Stomach smooth muscle (tissue), 2 donors: ENCODE measurements around the gene ADRA2A.

ENCODE experiments used
- H3K27ac ChIP-seq: one replicate; pipeline ENCODE4 v1.7.0; 2013; ENCODE audit warnings: mild to moderate bottlenecking, low read length, inconsistent platforms
- H3K27me3 ChIP-seq, 2 donors: one replicate each; pipeline ENCODE4 v1.7.0; 2013; ENCODE audit warnings: low read length in 2 of 2; ENCODE audit not compliant: insufficient read depth in 2 of 2, control insufficient read depth in 1 of 2
- H3K36me3 ChIP-seq, 2 donors: one replicate each; pipeline ENCODE4 v1.7.0; 2013; ENCODE audit warnings: low read length in 2 of 2; ENCODE audit not compliant: control insufficient read depth in 2 of 2, insufficient read depth in 2 of 2
- H3K4me1 ChIP-seq: one replicate; pipeline ENCODE4 v1.7.0; 2013; ENCODE audit warnings: low read length; ENCODE audit not compliant: control insufficient read depth, insufficient read depth
- H3K4me3 ChIP-seq, 2 donors: one replicate each; pipeline ENCODE4 v1.7.0; 2013; ENCODE audit warnings: low read length in 2 of 2
- H3K9ac ChIP-seq, 2 donors: one replicate each; pipeline ENCODE4 v1.7.0; 2013; ENCODE audit warnings: low read length in 2 of 2, mild to moderate bottlenecking in 1 of 2
- H3K9me3 ChIP-seq, 2 donors: one replicate each; pipeline ENCODE4 v1.7.0; 2013; ENCODE audit warnings: low read length in 2 of 2; ENCODE audit not compliant: control insufficient read depth in 2 of 2
- donor health status: healthy.
- donor health status: Pancreatic carcinoma.

Gene ADRA2A

GRCh38 chr10:111109501-111110242 lies 32.8 kb downstream of the ADRA2A start:
- H3K9me3 ChIP-seq: no peaks in the 10 kb centered on the region
- no peak overlapping the region for H3K9ac ChIP-seq
- no peaks in the 10 kb centered on the region for H3K4me1 ChIP-seq
- no peak overlapping the region for H3K27ac ChIP-seq
- H3K4me3 ChIP-seq: no peak overlapping the region
- H3K27me3 ChIP-seq: no peaks in the 10 kb centered on the region
- H3K36me3 ChIP-seq: no peaks in the 10 kb centered on the region

- no peaks in the 10 kb centered on the region for H3K36me3 ChIP-seq
- H3K9me3 ChIP-seq: no peaks in the 10 kb centered on the region
- no peak overlapping the region for H3K27ac ChIP-seq
- H3K9ac ChIP-seq: no peak overlapping the region
- H3K4me3 ChIP-seq: no peak overlapping the region
- no peaks in the 10 kb centered on the region for H3K4me1 ChIP-seq
- no peaks in the 10 kb centered on the region for H3K27me3 ChIP-seq
These were observed 33.9 kb downstream of the ADRA2A start for GRCh38 chr10:111110771-111111170.

GRCh38 chr10:111112333-111112732 lies 35.5 kb downstream of the ADRA2A start:
- Histone ChIP-seq H3K9me3 (no peaks in the 10 kb centered on the region), H3K9ac (no peak overlapping the region), H3K4me1 (no peaks in the 10 kb centered on the region), H3K4me3 (no peak overlapping the region), H3K36me3 (no peaks in the 10 kb centered on the region), H3K27me3 (no peaks in the 10 kb centered on the region), H3K27ac (no peak overlapping the region)

GRCh38 chr10:111113238-111113960 lies 36.6 kb downstream of the ADRA2A start:
- no peak overlapping the region for H3K27ac ChIP-seq
- H3K9ac ChIP-seq: no peak overlapping the region
- H3K4me1 ChIP-seq: no peaks in the 10 kb centered on the region
- no peaks in the 10 kb centered on the region for H3K36me3 ChIP-seq
- no peak overlapping the region for H3K4me3 ChIP-seq
- no peaks in the 10 kb centered on the region for H3K27me3 ChIP-seq
- H3K9me3 ChIP-seq: no peaks in the 10 kb centered on the region

- Histone ChIP-seq H3K36me3 (no peaks in the 10 kb centered on the region), H3K9me3 (no peaks in the 10 kb centered on the region), H3K27ac (no peak overlapping the region), H3K27me3 (no peaks in the 10 kb centered on the region), H3K4me1 (no peaks in the 10 kb centered on the region), H3K9ac (no peak overlapping the region), H3K4me3 (no peak overlapping the region)
These were observed 37.3 kb downstream of the ADRA2A start for GRCh38 chr10:111113961-111114757.

- Histone ChIP-seq H3K27ac (no peak overlapping the region), H3K4me1 (no peaks in the 10 kb centered on the region), H3K4me3 (no peak overlapping the region), H3K9me3 (no peaks in the 10 kb centered on the region), H3K27me3 (no peaks in the 10 kb centered on the region), H3K36me3 (no peaks in the 10 kb centered on the region), H3K9ac (no peak overlapping the region)
These were observed 38.1 kb downstream of the ADRA2A start for GRCh38 chr10:111114758-111115500.

- H3K27me3 ChIP-seq: no peaks in the 10 kb centered on the region
- no peak overlapping the region for H3K9ac ChIP-seq
- no peak overlapping the region for H3K4me3 ChIP-seq
- H3K4me1 ChIP-seq: no peaks in the 10 kb centered on the region
- H3K9me3 ChIP-seq: no peaks in the 10 kb centered on the region
- no peak overlapping the region for H3K27ac ChIP-seq
- H3K36me3 ChIP-seq: no peaks in the 10 kb centered on the region
These were observed 39.4 kb downstream of the ADRA2A start for GRCh38 chr10:111116211-111116610.

GRCh38 chr10:111116762-111117445 lies 40.1 kb downstream of the ADRA2A start:
- Histone ChIP-seq H3K36me3 (no peaks in the 10 kb centered on the region), H3K9me3 (no peaks in the 10 kb centered on the region), H3K27ac (no peak overlapping the region), H3K4me3 (no peak overlapping the region), H3K4me1 (no peaks in the 10 kb centered on the region), H3K9ac (no peak overlapping the region), H3K27me3 (no peaks in the 10 kb centered on the region)

GRCh38 chr10:111117528-111118277 lies 40.9 kb downstream of the ADRA2A start:
- Histone ChIP-seq H3K9ac (no peak overlapping the region), H3K27ac (no peak overlapping the region), H3K9me3 (no peaks in the 10 kb centered on the region), H3K4me3 (no peak overlapping the region), H3K27me3 (no peaks in the 10 kb centered on the region), H3K4me1 (no peaks in the 10 kb centered on the region), H3K36me3 (no peaks in the 10 kb centered on the region)
